ENCODE measurements around the gene SPDL1. TPM values are rescaled to one million over a fixed set of nuclear protein-coding genes. Genes with fewer than 3 reads are reported as not detected.

Gene SPDL1
- 54.7 TPM for polyA plus RNA-seq (2013, experiment 1 of 2)
- polyA plus RNA-seq (2013, experiment 2 of 2), result 74.0 TPM

- WGBS, 2 experiments (ENCODE audit: insufficient coverage in 2 of 2), result 0% methylated on average over 31 to 33 of the region's 53 CpGs
- peak within 1 kb of the TSS; percentile 85 for H3K4me3 ChIP-seq (ENCODE audit: extremely low read depth, insufficient read depth, low read length, poor library complexity, severe bottlenecking)
- H3K4me1 ChIP-seq (ENCODE audit: control insufficient read depth, insufficient read depth, low read length, poor library complexity, severe bottlenecking), result peaks cover 3% of the 10 kb centered on the region
- H3K9me3 ChIP-seq (ENCODE audit: control insufficient read depth, low read length), result no peaks in the 10 kb centered on the region
- peaks cover 28% of the 10 kb centered on the region for H3K36me3 ChIP-seq (ENCODE audit: control insufficient read depth, insufficient read depth, low read length)
- peak within 1 kb of the TSS; percentile 78 for H3K27ac ChIP-seq (ENCODE audit: low read depth, low read length, severe bottlenecking)
Observed at GRCh38 chr5:169583424-169584220, at the start of gene SPDL1. SPDL1 (plus strand) TSS chr5:169583773; CDS start chr5:169588417, 4,644 bp downstream.

- 75 to 88% methylated on average over 1 of the region's 2 CpGs for WGBS, 2 experiments (ENCODE audit: insufficient coverage in 2 of 2)
- Histone ChIP-seq H3K4me1 (ENCODE audit: control insufficient read depth, insufficient read depth, low read length, poor library complexity, severe bottlenecking) (peaks cover under 1% of the 10 kb centered on the region), H3K36me3 (ENCODE audit: control insufficient read depth, insufficient read depth, low read length) (no peaks in the 10 kb centered on the region), H3K27ac (ENCODE audit: low read depth, low read length, severe bottlenecking) (no peak overlapping the region), H3K9me3 (ENCODE audit: control insufficient read depth, low read length) (no peaks in the 10 kb centered on the region), H3K4me3 (ENCODE audit: extremely low read depth, insufficient read depth, low read length, poor library complexity, severe bottlenecking) (no peak overlapping the region)
Observed at GRCh38 chr5:169534311-169534880, 49.2 kb upstream of the SPDL1 start.

- H3K4me3 ChIP-seq (ENCODE audit: extremely low read depth, insufficient read depth, low read length, poor library complexity, severe bottlenecking), result no peak overlapping the region
- H3K9me3 ChIP-seq (ENCODE audit: control insufficient read depth, low read length), result no peaks in the 10 kb centered on the region
Observed at GRCh38 chr5:169534939-169535338, 48.6 kb upstream of the SPDL1 start.

GRCh38 chr5:169538944-169539343, 44.6 kb upstream of the SPDL1 start:
- no peaks in the 10 kb centered on the region for H3K36me3 ChIP-seq (ENCODE audit: control insufficient read depth, insufficient read depth, low read length)
- WGBS, 2 experiments (ENCODE audit: insufficient coverage in 2 of 2), result 100% methylated on average over 1 of the region's 1 CpG; no CpG with 5 or more reads in 1 of the 2 experiments
- peaks cover 12% of the 10 kb centered on the region for H3K9me3 ChIP-seq (ENCODE audit: control insufficient read depth, low read length)
- no peaks in the 10 kb centered on the region for H3K4me1 ChIP-seq (ENCODE audit: control insufficient read depth, insufficient read depth, low read length, poor library complexity, severe bottlenecking)
- H3K4me3 ChIP-seq (ENCODE audit: extremely low read depth, insufficient read depth, low read length, poor library complexity, severe bottlenecking), result no peak overlapping the region
- H3K27ac ChIP-seq (ENCODE audit: low read depth, low read length, severe bottlenecking), result no peak overlapping the region

More at GRCh38 chr5:169534939-169535338, 48.6 kb upstream of the SPDL1 start:
- no peak overlapping the region for H3K27ac ChIP-seq (ENCODE audit: low read depth, low read length, severe bottlenecking)
- H3K36me3 ChIP-seq (ENCODE audit: control insufficient read depth, insufficient read depth, low read length), result no peaks in the 10 kb centered on the region
- no peaks in the 10 kb centered on the region for H3K4me1 ChIP-seq (ENCODE audit: control insufficient read depth, insufficient read depth, low read length, poor library complexity, severe bottlenecking)

GRCh38 chr5:169542811-169543210, 40.8 kb upstream of the SPDL1 start:
- Histone ChIP-seq H3K4me1 (ENCODE audit: control insufficient read depth, insufficient read depth, low read length, poor library complexity, severe bottlenecking) (peaks cover 3% of the 10 kb centered on the region), H3K27ac (ENCODE audit: low read depth, low read length, severe bottlenecking) (no peak overlapping the region), H3K36me3 (ENCODE audit: control insufficient read depth, insufficient read depth, low read length) (no peaks in the 10 kb centered on the region), H3K9me3 (ENCODE audit: control insufficient read depth, low read length) (peaks cover 12% of the 10 kb centered on the region), H3K4me3 (ENCODE audit: extremely low read depth, insufficient read depth, low read length, poor library complexity, severe bottlenecking) (no peak overlapping the region)
- no CpG with 5 or more reads among the region's 2 CpGs for WGBS, 2 experiments (ENCODE audit: insufficient coverage in 2 of 2)

- no peaks in the 10 kb centered on the region for H3K36me3 ChIP-seq (ENCODE audit: control insufficient read depth, insufficient read depth, low read length)
- 83% methylated on average over 1 of the region's 2 CpGs; no CpG with 5 or more reads in 1 of the 2 experiments for WGBS, 2 experiments (ENCODE audit: insufficient coverage in 2 of 2)
- H3K4me1 ChIP-seq (ENCODE audit: control insufficient read depth, insufficient read depth, low read length, poor library complexity, severe bottlenecking), result peaks cover 6% of the 10 kb centered on the region
- H3K27ac ChIP-seq (ENCODE audit: low read depth, low read length, severe bottlenecking), result no peak overlapping the region
- H3K9me3 ChIP-seq (ENCODE audit: control insufficient read depth, low read length), result peaks cover 12% of the 10 kb centered on the region
- H3K4me3 ChIP-seq (ENCODE audit: extremely low read depth, insufficient read depth, low read length, poor library complexity, severe bottlenecking), result no peak overlapping the region
Observed at GRCh38 chr5:169544264-169544950, 39.2 kb upstream of the SPDL1 start.

GRCh38 chr5:169545762-169546161, 37.8 kb upstream of the SPDL1 start:
- H3K36me3 ChIP-seq (ENCODE audit: control insufficient read depth, insufficient read depth, low read length), result no peaks in the 10 kb centered on the region
- peaks cover 12% of the 10 kb centered on the region for H3K9me3 ChIP-seq (ENCODE audit: control insufficient read depth, low read length)
- peaks cover 6% of the 10 kb centered on the region for H3K4me1 ChIP-seq (ENCODE audit: control insufficient read depth, insufficient read depth, low read length, poor library complexity, severe bottlenecking)
- no peak overlapping the region for H3K4me3 ChIP-seq (ENCODE audit: extremely low read depth, insufficient read depth, low read length, poor library complexity, severe bottlenecking)
- no CpG with 5 or more reads among the region's 1 CpG for WGBS, 2 experiments (ENCODE audit: insufficient coverage in 2 of 2)
- H3K27ac ChIP-seq (ENCODE audit: low read depth, low read length, severe bottlenecking), result no peak overlapping the region

- H3K36me3 ChIP-seq (ENCODE audit: control insufficient read depth, insufficient read depth, low read length), result no peaks in the 10 kb centered on the region
- no peak overlapping the region for H3K4me3 ChIP-seq (ENCODE audit: extremely low read depth, insufficient read depth, low read length, poor library complexity, severe bottlenecking)
- H3K9me3 ChIP-seq (ENCODE audit: control insufficient read depth, low read length), result peaks cover 8% of the 10 kb centered on the region
- 93% methylated on average over 3 of the region's 3 CpGs; no CpG with 5 or more reads in 1 of the 2 experiments for WGBS, 2 experiments (ENCODE audit: insufficient coverage in 2 of 2)
- H3K4me1 ChIP-seq (ENCODE audit: control insufficient read depth, insufficient read depth, low read length, poor library complexity, severe bottlenecking), result peaks cover 6% of the 10 kb centered on the region
- no peak overlapping the region for H3K27ac ChIP-seq (ENCODE audit: low read depth, low read length, severe bottlenecking)
Observed at GRCh38 chr5:169546346-169546745, 37.2 kb upstream of the SPDL1 start.

- Histone ChIP-seq H3K4me1 (ENCODE audit: control insufficient read depth, insufficient read depth, low read length, poor library complexity, severe bottlenecking) (peaks cover 6% of the 10 kb centered on the region), H3K36me3 (ENCODE audit: control insufficient read depth, insufficient read depth, low read length) (no peaks in the 10 kb centered on the region), H3K27ac (ENCODE audit: low read depth, low read length, severe bottlenecking) (no peak overlapping the region), H3K4me3 (ENCODE audit: extremely low read depth, insufficient read depth, low read length, poor library complexity, severe bottlenecking) (no peak overlapping the region), H3K9me3 (ENCODE audit: control insufficient read depth, low read length) (no peaks in the 10 kb centered on the region)
- 47 to 74% methylated on average over 2 of the region's 3 CpGs for WGBS, 2 experiments (ENCODE audit: insufficient coverage in 2 of 2)
Observed at GRCh38 chr5:169547508-169547907, 36.1 kb upstream of the SPDL1 start.

- no peak overlapping the region for H3K27ac ChIP-seq (ENCODE audit: low read depth, low read length, severe bottlenecking)
- peaks cover 6% of the 10 kb centered on the region for H3K4me1 ChIP-seq (ENCODE audit: control insufficient read depth, insufficient read depth, low read length, poor library complexity, severe bottlenecking)
- no peaks in the 10 kb centered on the region for H3K36me3 ChIP-seq (ENCODE audit: control insufficient read depth, insufficient read depth, low read length)
- H3K9me3 ChIP-seq (ENCODE audit: control insufficient read depth, low read length), result no peaks in the 10 kb centered on the region
- 72 to 100% methylated on average over 1 of the region's 1 CpG for WGBS, 2 experiments (ENCODE audit: insufficient coverage in 2 of 2)
- no peak overlapping the region for H3K4me3 ChIP-seq (ENCODE audit: extremely low read depth, insufficient read depth, low read length, poor library complexity, severe bottlenecking)
Observed at GRCh38 chr5:169548315-169548714, 35.3 kb upstream of the SPDL1 start.

Data from mesodermal cell (in vitro differentiated cells).